ENCODE results near the gene CMTR1.
A peak's percentile ranks its signal among the peaks of the same experiment; 100 is the strongest.

CMTR1 gene

GRCh38 chr6:37511201-37511600 lies 78.2 kb downstream of the CMTR1 start:
- no peak for DNase-seq (ENCODE audit: low read depth in 1 of 2, low spot score in 1 of 2)

GRCh38 chr6:37511910-37512399 lies 78.9 kb downstream of the CMTR1 start:
- DNase-seq (ENCODE audit: low read depth in 1 of 2, low spot score in 1 of 2) = no peak

GRCh38 chr6:37512400-37513011 lies 79.5 kb downstream of the CMTR1 start:
- no peak for DNase-seq (ENCODE audit: low read depth in 1 of 2, low spot score in 1 of 2)

- no peak for DNase-seq (ENCODE audit: low read depth in 1 of 2, low spot score in 1 of 2)
These were observed 80.1 kb downstream of the CMTR1 start for GRCh38 chr6:37513155-37513554.

- no peak for DNase-seq (ENCODE audit: low read depth in 1 of 2, low spot score in 1 of 2)
These were observed 80.6 kb downstream of the CMTR1 start for GRCh38 chr6:37513576-37513975.

- peak in 1 of 2 donors; percentile 22 for DNase-seq (ENCODE audit: low read depth in 1 of 2, low spot score in 1 of 2)
These were observed 81.3 kb downstream of the CMTR1 start for GRCh38 chr6:37514321-37514771.

- DNase-seq (ENCODE audit: low read depth in 1 of 2, low spot score in 1 of 2) = no peak
These were observed 81.8 kb downstream of the CMTR1 start for GRCh38 chr6:37514837-37515236.

- DNase-seq (ENCODE audit: low read depth in 1 of 2, low spot score in 1 of 2) = no peak
These were observed 82.7 kb downstream of the CMTR1 start for GRCh38 chr6:37515712-37516075.

GRCh38 chr6:37516076-37516919 lies 83.3 kb downstream of the CMTR1 start:
- DNase-seq (ENCODE audit: low read depth in 1 of 2, low spot score in 1 of 2) = peak; percentile 80 to 84

GRCh38 chr6:37516920-37517405 lies 83.9 kb downstream of the CMTR1 start:
- no peak for DNase-seq (ENCODE audit: low read depth in 1 of 2, low spot score in 1 of 2)

GRCh38 chr6:37517411-37517812 lies 84.4 kb downstream of the CMTR1 start:
- peak; percentile 49 to 64 for DNase-seq (ENCODE audit: low read depth in 1 of 2, low spot score in 1 of 2)

GRCh38 chr6:37518116-37518515 lies 85.1 kb downstream of the CMTR1 start:
- no peak for DNase-seq (ENCODE audit: low read depth in 1 of 2, low spot score in 1 of 2)

- no peak for DNase-seq (ENCODE audit: low read depth in 1 of 2, low spot score in 1 of 2)
These were observed 86.4 kb downstream of the CMTR1 start for GRCh38 chr6:37519461-37519860.

GRCh38 chr6:37520926-37521325 lies 87.9 kb downstream of the CMTR1 start:
- no peak for DNase-seq (ENCODE audit: low read depth in 1 of 2, low spot score in 1 of 2)

- DNase-seq (ENCODE audit: low read depth in 1 of 2, low spot score in 1 of 2) = no peak
These were observed 88.7 kb downstream of the CMTR1 start for GRCh38 chr6:37521674-37522073.

GRCh38 chr6:37522836-37523235 lies 89.8 kb downstream of the CMTR1 start:
- no peak for DNase-seq (ENCODE audit: low read depth in 1 of 2, low spot score in 1 of 2)

- DNase-seq (ENCODE audit: low read depth in 1 of 2, low spot score in 1 of 2) = no peak
These were observed 90.4 kb downstream of the CMTR1 start for GRCh38 chr6:37523412-37523811.

- DNase-seq (ENCODE audit: low read depth in 1 of 2, low spot score in 1 of 2) = no peak
These were observed 91.3 kb downstream of the CMTR1 start for GRCh38 chr6:37524025-37524969.

- DNase-seq (ENCODE audit: low read depth in 1 of 2, low spot score in 1 of 2) = no peak
These were observed 91.9 kb downstream of the CMTR1 start for GRCh38 chr6:37524970-37525318.

GRCh38 chr6:37525460-37526357 lies 92.7 kb downstream of the CMTR1 start:
- no peak for DNase-seq (ENCODE audit: low read depth in 1 of 2, low spot score in 1 of 2)

All from activated T-helper 1 cell treated with anti-CD3 and anti-CD28 coated beads, Interleukin-2, amount 50 U/mL, for 16 hours (primary cell).